RWPE1 (cell line): ENCODE data around the gene RCHY1.

Experiments used
- CTCF ChIA-PET: fragments of 350-600 bp; sonication (Branson Sonifier 250); formaldehyde crosslinking; extraction: SDS; loops from one replicate; lab custom pipeline; 2021; lab: Yijun Ruan, JAX
- POLR2A ChIA-PET: fragments of 400-600 bp; formaldehyde crosslinking; extraction: SDS; loops from one replicate; lab custom pipeline; 2020; ENCODE audit warnings: antibody characterized with exemption; ENCODE audit not compliant: low non-redundant PET; lab: Yijun Ruan, JAX
- DNase-seq: peaks from one replicate; pipeline ENCODE4 v3.0.0; 2012; ENCODE audit warnings: low spot score
- H3K27ac ChIP-seq: fragments of 450-650 bp; 2 replicates; pipeline ENCODE4 v1.5.1; 2017
- CTCF ChIP-seq: fragments of 450-650 bp; conservative IDR thresholded peaks from 2 replicates; pipeline ENCODE4 v1.5.1; 2017; ENCODE audit warnings: low read depth, mild to moderate bottlenecking

The RCHY1 gene

GRCh38 chr4:75499900-75500299 lies 14.3 kb downstream of the RCHY1 start:
- TF ChIP-seq CTCF, result no peak
- no peak for DNase-seq
- no peak overlapping the region for H3K27ac ChIP-seq
- ChIA-PET POLR2A (interaction anchor here (0.6 kb wide), 1 partner anchor 118 kb away, joined by 9 read pairs; no protein-coding TSS in a partner anchor), CTCF (interaction anchor here (0.6 kb wide), 1 partner anchor 908 kb away, joined by 3 read pairs; no protein-coding TSS in a partner anchor)

- ChIA-PET CTCF (interaction anchor here (0.6 kb wide), 1 partner anchor 8 kb away, joined by 3 read pairs; no protein-coding TSS in a partner anchor), POLR2A (no interaction called here)
- TF ChIP-seq CTCF, result no peak
- no peak for DNase-seq
- no peak overlapping the region for H3K27ac ChIP-seq
Observed at GRCh38 chr4:75498041-75498440, 16.2 kb downstream of the RCHY1 start.

GRCh38 chr4:75497133-75497532 lies 17.1 kb downstream of the RCHY1 start:
- ChIA-PET CTCF (interaction anchor here (1.1 kb wide), 1 partner anchor 29 kb away, joined by 3 read pairs; no protein-coding TSS in a partner anchor), POLR2A (interaction anchor here (0.6 kb wide), 1 partner anchor 672 kb away, joined by 5 read pairs; no protein-coding TSS in a partner anchor)
- no peak for TF ChIP-seq CTCF
- H3K27ac ChIP-seq, result no peak overlapping the region
- no peak for DNase-seq

- ChIA-PET CTCF (interaction anchor here (1.1 kb wide), 1 partner anchor 28 kb away, joined by 3 read pairs; no protein-coding TSS in a partner anchor), POLR2A (interaction anchor here (0.6 kb wide), 1 partner anchor 65 kb away, joined by 6 read pairs; no protein-coding TSS in a partner anchor)
- no peak for DNase-seq
- TF ChIP-seq CTCF, result no peak
- no peak overlapping the region for H3K27ac ChIP-seq
Observed at GRCh38 chr4:75496406-75496805, 17.8 kb downstream of the RCHY1 start.

GRCh38 chr4:75495476-75495875 lies 18.7 kb downstream of the RCHY1 start:
- no peak overlapping the region for H3K27ac ChIP-seq
- TF ChIP-seq CTCF, result no peak
- ChIA-PET CTCF (no interaction called here), POLR2A (no interaction called here)
- no peak for DNase-seq

GRCh38 chr4:75494563-75494962 lies 19.6 kb downstream of the RCHY1 start:
- POLR2A ChIA-PET, result no interaction called here

More at GRCh38 chr4:75494563-75494962, 19.6 kb downstream of the RCHY1 start:
- CTCF ChIA-PET, result no interaction called here
- no peak for TF ChIP-seq CTCF
- no peak for DNase-seq
- no peak overlapping the region for H3K27ac ChIP-seq
